Measurements from ENCODE around the gene KLC4. TPM values are rescaled to one million over a fixed set of nuclear protein-coding genes. Genes with fewer than 3 reads are reported as not detected.

The KLC4 gene
- total RNA-seq, 1 donor from 2014 or later, result 36.1 TPM

- TF ChIP-seq CTCF (IDR thresholded peaks at IDR 0.05; ENCODE audit: borderline replicate concordance), result no peak
- H3K9me3 ChIP-seq (replicated peaks), result no peaks in the 10 kb centered on the region
- peaks cover 37% of the 10 kb centered on the region for H3K4me1 ChIP-seq
- H3K36me3 ChIP-seq, result peaks cover 55% of the 10 kb centered on the region
- peak overlapping the region; percentile 82 for H3K4me3 ChIP-seq
- DNase-seq, result no peak
- H3K27me3 ChIP-seq (ENCODE audit: low read depth), result no peaks in the 10 kb centered on the region
- peak overlapping the region; percentile 93 for H3K27ac ChIP-seq (replicated peaks)
- intact Hi-C loops (cut with micrococcal nuclease), result no loop called here
Observed at GRCh38 chr6:43060755-43061633, 1.6 kb downstream of the KLC4 start.

DNA sequence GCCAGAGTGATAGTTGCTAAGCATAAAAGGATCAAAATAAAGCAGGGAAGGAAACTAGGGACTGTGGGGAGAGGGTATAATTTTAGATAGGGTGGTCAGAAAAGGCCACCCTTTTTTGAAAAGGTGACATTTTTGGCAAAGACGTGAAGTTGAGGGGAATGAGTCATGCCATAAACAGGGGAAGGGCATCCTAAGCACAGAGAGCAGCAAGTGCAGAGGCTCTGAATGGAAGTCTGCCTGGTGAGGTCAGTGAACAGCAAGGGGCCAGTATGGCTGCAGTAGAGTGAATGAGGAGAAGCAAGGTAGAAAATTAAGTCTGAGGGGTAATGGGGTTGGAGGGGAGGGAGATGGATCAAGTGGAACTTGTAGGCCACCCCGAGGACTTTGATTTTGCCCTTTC lies 2.4 kb downstream of the KLC4 start:
- H3K27ac ChIP-seq (replicated peaks), result no peak overlapping the region
- intact Hi-C loops (cut with micrococcal nuclease), result no loop called here
- TF ChIP-seq CTCF (IDR thresholded peaks at IDR 0.05; ENCODE audit: borderline replicate concordance), result no peak

GRCh38 chr6:43062818-43063217 lies 3.4 kb downstream of the KLC4 start:
- DNase-seq, result no peak
- peaks cover 53% of the 10 kb centered on the region for H3K36me3 ChIP-seq
- TF ChIP-seq CTCF (IDR thresholded peaks at IDR 0.05; ENCODE audit: borderline replicate concordance), result no peak
- no peak overlapping the region for H3K27ac ChIP-seq (replicated peaks)
- intact Hi-C loops (cut with micrococcal nuclease), result no loop called here
- H3K9me3 ChIP-seq (replicated peaks), result no peaks in the 10 kb centered on the region
- no peak overlapping the region for H3K4me3 ChIP-seq
- H3K27me3 ChIP-seq (ENCODE audit: low read depth), result no peaks in the 10 kb centered on the region
- H3K4me1 ChIP-seq, result peaks cover 33% of the 10 kb centered on the region

More for the DNA sequence above, 2.4 kb downstream of the KLC4 start:
- no peak for DNase-seq
- peaks cover 55% of the 10 kb centered on the region for H3K36me3 ChIP-seq
- no peak overlapping the region for H3K4me3 ChIP-seq
- H3K9me3 ChIP-seq (replicated peaks), result no peaks in the 10 kb centered on the region
- no peaks in the 10 kb centered on the region for H3K27me3 ChIP-seq (ENCODE audit: low read depth)
- peaks cover 37% of the 10 kb centered on the region for H3K4me1 ChIP-seq

- Histone ChIP-seq H3K4me1 (no peaks in the 10 kb centered on the region), H3K9me3 (replicated peaks) (no peaks in the 10 kb centered on the region), H3K4me3 (no peak overlapping the region), H3K27ac (replicated peaks) (no peak overlapping the region), H3K27me3 (ENCODE audit: low read depth) (no peaks in the 10 kb centered on the region), H3K36me3 (peaks cover 71% of the 10 kb centered on the region)
- no peak for DNase-seq
- intact Hi-C loops (cut with micrococcal nuclease), result no loop called here
- peak; percentile 38 for TF ChIP-seq CTCF (IDR thresholded peaks at IDR 0.05; ENCODE audit: borderline replicate concordance)
Observed at GRCh38 chr6:43070028-43070632, 10.7 kb downstream of the KLC4 start.

DNA sequence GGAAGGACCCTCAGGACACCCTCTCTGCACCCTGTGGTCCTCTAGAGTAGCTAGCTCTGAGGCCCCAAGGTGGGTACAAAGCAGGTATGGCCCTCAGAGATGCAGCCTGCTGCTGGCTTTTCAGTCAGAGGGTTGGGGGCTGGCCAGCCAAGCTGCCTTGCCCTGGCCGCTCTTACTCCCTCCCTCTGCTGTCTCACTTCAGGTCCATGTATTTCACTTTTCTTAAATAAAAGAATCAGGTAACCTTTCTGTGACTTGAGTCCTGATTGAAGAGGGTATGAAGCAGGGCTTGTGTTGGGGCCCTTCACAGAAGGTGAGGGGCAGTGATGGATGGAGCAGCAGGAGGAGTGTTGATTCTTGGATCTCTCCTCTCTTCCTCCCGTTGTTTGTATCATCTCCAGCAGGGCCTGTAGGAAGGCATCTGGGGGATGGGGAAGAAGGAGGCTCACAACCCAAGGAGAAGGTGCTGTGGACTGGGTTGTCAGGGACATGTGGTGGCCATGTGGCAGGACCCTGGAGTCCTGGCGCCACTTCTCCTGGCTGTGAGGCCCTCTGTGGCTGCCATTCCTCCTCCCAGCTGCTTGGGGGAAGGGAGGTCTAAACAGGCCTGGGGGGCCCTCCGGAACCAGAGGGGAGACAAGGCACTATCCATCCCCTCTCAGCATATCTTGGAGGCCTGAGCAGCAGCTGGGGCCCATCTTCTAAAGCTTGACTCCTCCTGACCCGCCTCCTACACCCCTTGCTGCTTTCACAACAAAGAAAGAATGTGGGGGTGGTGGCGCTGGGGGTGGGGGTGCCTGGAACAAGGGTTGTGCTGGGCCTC lies 15.6 kb downstream of the KLC4 start:
- Histone ChIP-seq H3K4me3 (no peak overlapping the region), H3K4me1 (peaks cover 15% of the 10 kb centered on the region), H3K36me3 (peaks cover 47% of the 10 kb centered on the region), H3K27me3 (ENCODE audit: low read depth) (peaks cover 29% of the 10 kb centered on the region), H3K27ac (replicated peaks) (no peak overlapping the region), H3K9me3 (replicated peaks) (no peaks in the 10 kb centered on the region)
- DNase-seq, result no peak
- TF ChIP-seq CTCF (IDR thresholded peaks at IDR 0.05; ENCODE audit: borderline replicate concordance), result no peak
- intact Hi-C loops (cut with micrococcal nuclease), result no loop called here

Data from left ventricle myocardium inferior (tissue), 1 donor.